GM19351 (cell line): ENCODE measurements around the gene GPR132.

ENCODE experiments used
- ATAC-seq: cut with Tn5 transposase; IDR thresholded peaks from one replicate; pipeline ENCODE4 v1.9.1; 2021; ENCODE audit warnings: mild to moderate bottlenecking, moderate library complexity; ENCODE audit not compliant: unreplicated experiment

GPR132 gene

DNA sequence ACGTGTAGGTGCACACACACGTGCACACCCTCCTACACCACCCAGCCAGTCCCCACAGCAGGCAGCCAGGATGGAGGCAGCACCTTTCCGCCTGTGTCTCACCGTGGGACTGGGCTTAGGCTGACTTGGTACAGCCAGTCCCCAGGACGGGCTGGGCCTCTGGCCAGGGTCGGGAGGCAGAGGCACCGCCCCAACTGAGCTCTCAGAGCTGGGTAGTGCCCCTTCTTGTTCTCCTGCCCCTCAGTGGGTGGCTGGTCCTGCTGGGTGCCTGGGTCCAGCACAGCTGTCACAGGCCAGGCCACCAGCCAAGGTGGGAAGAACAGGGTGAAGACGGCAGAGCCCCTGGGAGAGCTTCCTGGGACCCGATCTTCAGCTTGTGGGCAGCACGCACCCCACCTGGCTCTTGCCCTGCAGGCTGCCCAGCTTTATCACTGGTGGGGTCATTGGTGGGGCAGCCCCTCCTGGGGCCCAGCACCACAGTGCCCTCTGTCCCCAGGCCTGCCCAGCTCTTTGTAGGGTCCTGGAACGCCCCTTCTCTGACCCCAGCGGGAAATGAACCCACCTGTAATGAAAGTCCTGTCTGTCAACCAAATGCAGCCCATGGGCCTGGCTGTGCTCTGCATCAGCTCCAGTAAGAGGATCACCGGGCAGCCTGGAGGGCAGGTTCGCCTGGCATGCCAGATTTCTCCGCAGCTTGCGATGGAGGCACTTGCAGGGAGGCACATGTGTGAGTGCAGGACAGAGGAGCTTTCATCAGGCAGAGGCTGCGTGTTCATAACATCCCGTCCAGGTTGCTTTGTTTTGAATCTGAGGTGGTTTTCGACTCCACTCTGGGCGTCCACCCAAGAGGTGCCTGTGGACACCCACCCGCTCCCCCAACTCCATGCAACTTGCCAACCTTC lies 59.0 kb downstream of the GPR132 start:
- no peak for ATAC-seq

DNA sequence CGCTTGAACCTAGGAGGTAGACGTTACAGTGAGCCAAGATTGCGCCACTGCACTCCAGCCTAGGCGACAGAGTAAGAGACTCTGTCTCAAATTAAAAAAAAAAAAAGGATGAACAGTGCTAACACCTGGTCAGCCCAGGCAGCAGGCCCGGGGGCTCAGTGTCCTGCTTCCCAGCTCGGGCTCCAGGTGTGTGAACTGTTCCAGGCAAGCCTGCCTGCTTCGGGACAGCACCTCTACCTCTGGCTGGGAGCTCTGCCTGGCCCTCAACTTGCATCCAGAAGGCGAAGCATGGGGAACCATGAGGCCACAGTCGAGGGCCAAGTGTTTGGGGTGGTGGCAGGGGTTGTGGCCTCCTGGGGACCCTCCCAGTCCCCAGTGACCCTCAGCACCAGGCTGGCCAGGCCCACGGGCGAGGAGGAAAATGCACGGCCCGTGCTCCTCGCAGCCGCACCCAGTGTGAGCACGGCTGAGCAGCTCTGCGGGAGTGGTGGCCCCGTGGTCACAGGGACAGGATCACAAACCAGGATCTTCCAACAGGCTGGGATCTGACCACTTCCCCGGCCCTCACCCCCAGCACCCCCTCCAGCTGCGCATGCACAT lies 59.8 kb downstream of the GPR132 start:
- no peak for ATAC-seq
